ENCODE results near the gene TOMM7.
"Not testable (repeated sequence)": the region's sequence is repeated elsewhere in the genome, so short reads cannot be mapped to it uniquely, and the experiment has no call there.

The TOMM7 gene

DNA sequence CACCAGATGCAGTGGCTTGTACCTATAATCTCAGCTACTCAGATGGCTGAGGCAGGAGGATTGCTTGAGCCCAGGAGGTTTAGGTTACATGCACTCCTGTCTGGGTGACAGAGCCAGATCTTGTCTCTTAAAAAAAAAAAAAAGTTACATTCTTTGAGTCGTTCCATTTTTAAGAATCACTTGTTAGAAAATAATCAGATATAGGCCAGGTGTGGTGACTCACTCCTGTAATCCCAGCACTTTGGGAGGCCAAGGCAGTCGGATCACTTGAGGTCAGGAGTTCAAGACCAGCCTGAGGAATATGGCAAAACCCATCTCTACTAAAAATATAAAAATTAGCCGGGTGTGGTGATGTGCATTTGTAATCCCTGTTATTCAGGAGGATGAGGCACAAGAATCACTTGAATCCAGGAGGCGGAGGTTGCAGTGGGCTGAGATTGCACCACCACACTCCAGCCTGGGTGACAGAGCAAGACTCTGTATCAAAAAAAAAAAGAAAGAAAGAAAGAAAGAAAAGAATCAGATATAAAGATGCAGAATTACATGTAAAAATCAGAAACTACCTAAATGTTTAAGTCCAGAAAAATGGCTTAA is 42.8 kb downstream of the TOMM7 start:
- DNase-seq = not testable (repeated sequence)

DNA sequence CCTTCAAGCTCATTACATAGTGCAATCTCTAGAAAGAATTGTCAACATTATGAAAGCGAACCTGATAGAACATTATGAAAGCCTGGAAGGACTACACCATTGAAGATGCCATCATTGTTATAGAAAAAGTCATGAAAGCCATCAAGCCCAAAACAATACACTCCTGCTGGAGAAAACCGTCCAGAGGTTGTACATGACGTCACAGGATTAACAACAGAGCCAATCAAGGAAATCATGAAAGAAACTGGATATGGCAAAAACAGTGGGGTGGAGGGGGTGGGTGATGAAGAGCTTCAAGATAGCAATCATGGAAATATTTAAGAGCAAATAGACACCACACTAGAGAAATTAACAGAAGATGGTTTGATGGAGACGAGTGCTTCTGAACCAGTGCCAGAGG is 45.7 kb downstream of the TOMM7 start:
- DNase-seq = peak; percentile 17

DNA sequence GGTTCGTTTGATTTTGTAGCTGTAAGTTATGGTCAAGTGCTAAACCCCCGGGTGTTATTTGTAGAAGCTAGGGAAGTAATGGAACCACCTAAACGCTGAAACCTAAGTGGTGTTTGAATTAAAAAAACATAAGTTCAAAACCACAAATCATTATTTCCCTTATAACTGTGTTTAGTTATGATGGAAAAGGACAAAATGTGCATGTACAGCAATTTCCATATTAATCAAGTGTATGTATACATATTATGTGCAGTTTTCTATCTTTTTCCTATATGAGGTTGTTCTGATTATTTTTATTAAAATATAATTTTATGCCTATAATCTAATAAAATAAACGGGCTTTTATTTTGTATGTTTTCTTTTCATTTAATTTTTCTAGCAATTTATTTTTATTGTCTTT is 49.8 kb downstream of the TOMM7 start:
- no peak for DNase-seq

DNA sequence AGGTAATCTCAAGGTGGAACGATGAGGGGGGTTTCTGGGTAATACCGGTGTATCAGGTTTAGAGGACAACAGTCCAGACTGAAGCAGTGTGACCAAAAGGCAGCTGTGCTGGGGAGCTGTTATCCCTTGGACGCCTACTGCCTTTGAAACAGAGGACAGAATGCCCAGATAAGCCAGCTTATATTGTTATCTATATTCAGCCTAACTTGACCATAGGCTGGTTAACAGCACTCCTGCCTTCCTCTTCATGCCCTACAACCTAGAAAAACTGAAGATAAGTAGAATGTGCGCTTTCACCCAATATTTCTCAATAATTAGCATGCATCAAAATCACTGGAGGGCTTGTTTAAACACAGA is 50.8 kb downstream of the TOMM7 start:
- DNase-seq = no peak

DNA sequence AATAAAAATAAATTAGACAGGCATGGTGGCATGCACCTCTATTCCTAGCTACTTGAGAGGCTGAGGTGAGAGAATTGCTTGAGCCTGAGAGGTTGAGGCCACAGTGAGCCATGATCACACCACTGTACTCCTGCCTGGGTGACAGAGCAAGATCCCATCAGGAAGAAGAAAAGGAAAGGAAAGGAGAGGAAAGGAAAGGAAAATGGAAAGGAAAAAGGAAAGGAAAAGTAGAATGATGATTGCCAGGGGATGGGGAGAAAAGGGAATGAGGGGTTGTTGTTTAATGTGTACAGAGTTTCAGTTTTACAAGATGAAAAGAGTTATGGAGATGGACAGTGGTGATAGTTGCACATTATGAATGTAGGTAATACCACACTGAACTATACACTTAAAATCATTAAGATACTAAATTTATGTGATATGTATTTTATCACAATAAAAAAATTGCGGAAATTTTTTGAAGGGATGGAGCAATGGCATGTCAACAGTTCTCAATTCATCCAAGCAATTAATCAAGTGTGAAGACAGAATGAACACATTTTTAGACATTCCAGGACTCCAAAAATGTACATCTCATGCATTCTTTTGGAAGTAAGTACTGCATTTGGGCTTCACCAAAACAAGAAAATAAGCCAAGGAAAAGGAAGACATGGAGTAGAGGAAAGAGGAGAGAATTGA is 51.3 kb downstream of the TOMM7 start:
- no peak for DNase-seq

DNA sequence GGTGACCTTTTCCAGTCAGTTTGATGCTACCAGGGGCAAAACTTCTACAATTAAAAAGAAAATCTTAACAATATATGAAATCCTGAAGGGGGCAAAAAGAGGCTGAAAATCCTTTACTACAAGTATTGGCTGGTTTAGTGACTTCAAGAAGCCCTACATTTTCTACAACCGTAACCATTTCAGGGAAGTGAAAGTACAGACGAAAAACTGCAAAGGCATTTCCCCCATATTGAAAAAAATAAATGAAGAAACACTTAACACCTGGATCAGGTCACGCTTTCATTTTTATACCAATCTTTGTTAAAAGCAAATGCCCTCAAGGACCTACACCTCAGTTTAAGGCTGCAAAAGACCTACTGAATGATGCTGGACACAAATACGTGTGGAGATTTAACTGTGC is 57.0 kb downstream of the TOMM7 start:
- DNase-seq = no peak
